Karpas-422 (cell line): ENCODE results near the gene HES3. TPM values are rescaled to one million over a fixed set of nuclear protein-coding genes. Genes with fewer than 3 reads are reported as not detected.

Source experiments
- DNase-seq: peaks from one replicate; pipeline ENCODE4 v3.0.0-alpha.2; 2015
- H2AFZ ChIP-seq: fragments of 200-600 bp; sonication (generic); 2 replicates; pipeline ENCODE4 v1.6.1; 2014; ENCODE audit warnings: antibody characterized with exemption, low read length, mixed read lengths
- H3K27ac ChIP-seq: fragments of 200-600 bp; sonication (generic); 2 replicates; pipeline ENCODE4 v1.5.1; 2014; ENCODE audit warnings: mild to moderate bottlenecking, low read length, moderate library complexity
- H3K27me3 ChIP-seq: fragments of 200-600 bp; sonication (generic); 2 replicates; pipeline ENCODE4 v1.6.1; 2014; ENCODE audit warnings: low read length, mixed read lengths
- H3K36me3 ChIP-seq: fragments of 200-600 bp; sonication (generic); 2 replicates; pipeline ENCODE4 v1.6.1; 2014; ENCODE audit warnings: low read length, mixed read lengths; ENCODE audit not compliant: insufficient read depth
- H3K4me1 ChIP-seq: fragments of 200-600 bp; sonication (generic); 2 replicates; pipeline ENCODE4 v1.6.1; 2014; ENCODE audit warnings: mild to moderate bottlenecking, low read length, mixed read lengths
- H3K4me2 ChIP-seq: fragments of 200-600 bp; sonication (generic); 2 replicates; pipeline ENCODE4 v1.6.1; 2014; ENCODE audit warnings: low read length, low read depth, mild to moderate bottlenecking; ENCODE audit not compliant: poor library complexity, severe bottlenecking
- H3K4me3 ChIP-seq: fragments of 200-600 bp; sonication (generic); 2 replicates; pipeline ENCODE4 v1.5.1; 2014; ENCODE audit warnings: mild to moderate bottlenecking, antibody characterized with exemption, low read length, mixed read lengths
- H3K79me2 ChIP-seq: fragments of 200-600 bp; sonication (generic); 2 replicates; pipeline ENCODE4 v1.6.1; 2014; ENCODE audit warnings: mild to moderate bottlenecking, low read length, mixed read lengths
- H3K9ac ChIP-seq: fragments of 200-600 bp; sonication (generic); 2 replicates; pipeline ENCODE4 v1.6.0; 2014; ENCODE audit warnings: low read length
- H3K9me2 ChIP-seq: fragments of 200-600 bp; sonication (generic), shearing (Covaris generic); replicated peaks from 2 replicates; pipeline ENCODE4 v1.6.0; 2014; ENCODE audit warnings: mild to moderate bottlenecking, low read length, moderate library complexity; ENCODE audit not compliant: insufficient read depth
- H3K9me3 ChIP-seq: fragments of 300-700, 200-600 bp; sonication (generic); 2 replicates; pipeline ENCODE4 v1.6.1; 2014; ENCODE audit warnings: low read length, mixed read lengths
- H4K20me1 ChIP-seq: fragments of 200-600 bp; sonication (generic); 2 replicates; pipeline ENCODE4 v1.6.1; 2014; ENCODE audit warnings: mild to moderate bottlenecking, antibody characterized with exemption, low read length, low read depth; ENCODE audit not compliant: insufficient read depth
- total RNA-seq: library from RNA; depleted of rRNA; stranded (reverse); fragments of >200 nt; shearing (Covaris generic); gene quantifications from 2 replicates; pipeline ENCODE4 v1.2.3, GENCODE V29; 2014; ENCODE audit warnings: low replicate concordance

HES3 gene
- total RNA-seq, 1 experiment from 2014 or later = not detected

- no peaks in the 10 kb centered on the region for H3K9me2 ChIP-seq
- H3K9ac ChIP-seq = no peak overlapping the region
- H3K4me1 ChIP-seq = no peaks in the 10 kb centered on the region
- no peak overlapping the region for H3K4me2 ChIP-seq
- no peak for DNase-seq
- peaks cover 26% of the 10 kb centered on the region; the same call in 1 of the 2 replicates for H3K36me3 ChIP-seq
- no peaks in the 10 kb centered on the region for H3K79me2 ChIP-seq
- no peaks in the 10 kb centered on the region for H3K9me3 ChIP-seq
- H3K27me3 ChIP-seq = no peaks in the 10 kb centered on the region
- H2AFZ ChIP-seq = no peak overlapping the region
- no peak overlapping the region for H3K27ac ChIP-seq
- no peak overlapping the region for H3K4me3 ChIP-seq
- peaks cover 5% of the 10 kb centered on the region; the same call in 1 of the 2 replicates for H4K20me1 ChIP-seq
Observed at GRCh38 chr1:6225651-6226050, 18.3 kb upstream of the HES3 start.

GRCh38 chr1:6233376-6233775 lies 10.6 kb upstream of the HES3 start:
- no peak overlapping the region for H3K27ac ChIP-seq

GRCh38 chr1:6234502-6235295 lies 9.3 kb upstream of the HES3 start:
- H3K4me2 ChIP-seq = peak overlapping the region; percentile 97
- no peaks in the 10 kb centered on the region for H3K9me3 ChIP-seq
- H3K4me3 ChIP-seq = peak overlapping the region; percentile 88
- H3K27me3 ChIP-seq = no peaks in the 10 kb centered on the region
- peaks cover 15% of the 10 kb centered on the region for H3K4me1 ChIP-seq
- DNase-seq = peak; percentile 59
- peak overlapping the region; percentile 33; the same call in 1 of the 2 replicates for H3K27ac ChIP-seq
- peaks cover 7% of the 10 kb centered on the region for H4K20me1 ChIP-seq
- H2AFZ ChIP-seq = no peak overlapping the region
- peaks cover 23% of the 10 kb centered on the region for H3K36me3 ChIP-seq
- no peaks in the 10 kb centered on the region for H3K9me2 ChIP-seq
- peak overlapping the region; percentile 80 for H3K9ac ChIP-seq
- peaks cover 31% of the 10 kb centered on the region for H3K79me2 ChIP-seq

More at GRCh38 chr1:6233376-6233775, 10.6 kb upstream of the HES3 start:
- no peaks in the 10 kb centered on the region for H3K27me3 ChIP-seq
- H3K9ac ChIP-seq = 0 out of 2 replicates have a peak overlapping the region, but pooled peaks have one; percentile 7
- H3K9me3 ChIP-seq = no peaks in the 10 kb centered on the region
- no peak overlapping the region for H2AFZ ChIP-seq
- peaks cover 15% of the 10 kb centered on the region for H3K4me1 ChIP-seq
- peaks cover 31% of the 10 kb centered on the region for H3K79me2 ChIP-seq
- no peak for DNase-seq
- no peak overlapping the region for H3K4me3 ChIP-seq
- H3K36me3 ChIP-seq = peaks cover 23% of the 10 kb centered on the region
- H4K20me1 ChIP-seq = peaks cover 7% of the 10 kb centered on the region
- H3K4me2 ChIP-seq = no peak overlapping the region
- H3K9me2 ChIP-seq = no peaks in the 10 kb centered on the region

GRCh38 chr1:6235296-6235677 lies 8.7 kb upstream of the HES3 start:
- peak overlapping the region; percentile 33; the same call in 1 of the 2 replicates for H3K27ac ChIP-seq
- H3K4me1 ChIP-seq = peaks cover 15% of the 10 kb centered on the region
- H3K27me3 ChIP-seq = no peaks in the 10 kb centered on the region
- peaks cover 7% of the 10 kb centered on the region for H4K20me1 ChIP-seq
- peak overlapping the region; percentile 88 for H3K4me3 ChIP-seq
- H3K9me2 ChIP-seq = no peaks in the 10 kb centered on the region
- H3K36me3 ChIP-seq = peaks cover 23% of the 10 kb centered on the region
- H3K9ac ChIP-seq = peak overlapping the region; percentile 80
- H3K79me2 ChIP-seq = peaks cover 31% of the 10 kb centered on the region
- peak; percentile 63 for DNase-seq
- H3K4me2 ChIP-seq = peak overlapping the region; percentile 97
- H2AFZ ChIP-seq = no peak overlapping the region
- H3K9me3 ChIP-seq = no peaks in the 10 kb centered on the region

- Histone ChIP-seq H3K9me3 (no peaks in the 10 kb centered on the region), H3K4me2 (no peak overlapping the region), H3K27ac (no peak overlapping the region), H3K4me3 (no peak overlapping the region), H3K36me3 (peaks cover 14% of the 10 kb centered on the region), H3K4me1 (peaks cover 15% of the 10 kb centered on the region), H3K9ac (no peak overlapping the region), H4K20me1 (peaks cover 7% of the 10 kb centered on the region), H3K79me2 (peaks cover 25% of the 10 kb centered on the region), H3K9me2 (no peaks in the 10 kb centered on the region), H2AFZ (no peak overlapping the region), H3K27me3 (no peaks in the 10 kb centered on the region)
- no peak for DNase-seq
Observed at GRCh38 chr1:6237093-6237492, 6.9 kb upstream of the HES3 start.

GRCh38 chr1:6239213-6239752 lies 4.7 kb upstream of the HES3 start:
- peaks cover 11% of the 10 kb centered on the region for H3K4me1 ChIP-seq
- 0 out of 2 replicates have a peak, but pooled peaks cover under 1% of the 10 kb centered on the region for H3K36me3 ChIP-seq
- no peak overlapping the region for H2AFZ ChIP-seq
- peaks cover 12% of the 10 kb centered on the region for H3K79me2 ChIP-seq
- H3K9me2 ChIP-seq = no peaks in the 10 kb centered on the region
- H4K20me1 ChIP-seq = no peaks in the 10 kb centered on the region; the same call in 1 of the 2 replicates
- no peak overlapping the region for H3K4me3 ChIP-seq
- DNase-seq = no peak
- H3K9me3 ChIP-seq = no peaks in the 10 kb centered on the region
- H3K27me3 ChIP-seq = no peaks in the 10 kb centered on the region
- H3K27ac ChIP-seq = no peak overlapping the region
- no peak overlapping the region for H3K4me2 ChIP-seq
- H3K9ac ChIP-seq = no peak overlapping the region; the same call in 1 of the 2 replicates

- no peaks in the 10 kb centered on the region for H3K27me3 ChIP-seq
- peaks cover 5% of the 10 kb centered on the region for H3K4me1 ChIP-seq
- no peaks in the 10 kb centered on the region for H3K36me3 ChIP-seq
- DNase-seq = no peak
- H3K27ac ChIP-seq = no peak overlapping the region
- H3K79me2 ChIP-seq = peaks cover 3% of the 10 kb centered on the region
- H2AFZ ChIP-seq = no peak overlapping the region
- H3K4me3 ChIP-seq = no peak overlapping the region
- H3K9ac ChIP-seq = no peak overlapping the region
- no peaks in the 10 kb centered on the region; the same call in 1 of the 2 replicates for H4K20me1 ChIP-seq
- H3K9me3 ChIP-seq = no peaks in the 10 kb centered on the region
- no peak overlapping the region for H3K4me2 ChIP-seq
- no peaks in the 10 kb centered on the region for H3K9me2 ChIP-seq
Observed at GRCh38 chr1:6239950-6240768, 3.8 kb upstream of the HES3 start.
